GM19025 (cell line): ENCODE results near the gene IGHMBP2.

Experiments used
- ATAC-seq: cut with Tn5 transposase; IDR thresholded peaks from one replicate; pipeline ENCODE4 v1.9.1; 2021; ENCODE audit warnings: mild to moderate bottlenecking, low read depth, moderate library complexity; ENCODE audit not compliant: unreplicated experiment

IGHMBP2 gene

GRCh38 chr11:68938816-68939582, 35.3 kb downstream of the IGHMBP2 start:
- no peak for ATAC-seq

DNA sequence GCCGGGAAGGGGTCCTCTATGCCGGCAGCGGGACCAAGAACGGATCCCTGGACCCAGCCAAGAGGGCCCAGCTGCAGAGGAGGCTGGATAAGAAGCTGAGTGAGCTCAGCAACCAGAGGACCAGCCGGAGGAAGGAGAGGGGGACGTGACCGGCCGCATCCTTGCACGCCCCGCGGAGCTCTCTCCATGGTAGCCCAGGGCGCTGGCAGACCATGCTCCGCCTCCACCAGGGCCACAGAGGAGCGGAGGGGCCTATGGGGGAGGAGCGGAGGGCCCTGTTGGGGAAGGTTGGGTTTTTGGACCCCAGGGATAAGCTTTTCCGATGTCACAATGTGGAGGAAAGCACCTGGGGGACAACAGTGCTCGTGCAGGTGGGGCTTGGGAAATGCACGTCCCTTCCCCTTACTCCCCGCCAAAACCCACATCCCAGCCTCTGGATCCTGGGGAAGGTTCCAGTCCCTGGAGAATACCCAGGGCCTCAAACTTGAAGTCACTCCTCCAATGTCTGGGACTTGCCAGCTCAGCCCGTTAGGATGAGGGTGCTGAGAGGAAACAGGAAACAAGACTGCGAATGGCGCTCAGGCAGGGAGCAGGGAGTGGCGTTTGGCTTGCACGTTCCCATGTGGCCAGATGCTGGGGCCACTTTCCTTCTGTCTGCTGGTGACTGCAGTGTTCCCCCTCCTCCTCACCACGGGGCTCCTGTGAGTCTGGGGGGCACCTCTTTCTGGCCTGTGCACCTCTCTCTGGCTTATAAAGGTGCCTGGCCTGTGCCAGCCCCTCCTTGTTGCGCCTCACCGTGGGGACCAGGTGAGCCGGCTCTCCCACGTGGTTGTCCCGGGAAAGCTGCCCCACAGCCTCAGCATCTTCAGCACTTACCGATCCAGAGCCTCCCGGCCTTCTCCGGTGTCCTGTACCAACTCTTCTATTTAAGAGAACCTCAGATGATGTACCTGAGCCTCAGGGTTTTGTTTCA, 36.2 kb downstream of the IGHMBP2 start:
- ATAC-seq, result no peak

DNA sequence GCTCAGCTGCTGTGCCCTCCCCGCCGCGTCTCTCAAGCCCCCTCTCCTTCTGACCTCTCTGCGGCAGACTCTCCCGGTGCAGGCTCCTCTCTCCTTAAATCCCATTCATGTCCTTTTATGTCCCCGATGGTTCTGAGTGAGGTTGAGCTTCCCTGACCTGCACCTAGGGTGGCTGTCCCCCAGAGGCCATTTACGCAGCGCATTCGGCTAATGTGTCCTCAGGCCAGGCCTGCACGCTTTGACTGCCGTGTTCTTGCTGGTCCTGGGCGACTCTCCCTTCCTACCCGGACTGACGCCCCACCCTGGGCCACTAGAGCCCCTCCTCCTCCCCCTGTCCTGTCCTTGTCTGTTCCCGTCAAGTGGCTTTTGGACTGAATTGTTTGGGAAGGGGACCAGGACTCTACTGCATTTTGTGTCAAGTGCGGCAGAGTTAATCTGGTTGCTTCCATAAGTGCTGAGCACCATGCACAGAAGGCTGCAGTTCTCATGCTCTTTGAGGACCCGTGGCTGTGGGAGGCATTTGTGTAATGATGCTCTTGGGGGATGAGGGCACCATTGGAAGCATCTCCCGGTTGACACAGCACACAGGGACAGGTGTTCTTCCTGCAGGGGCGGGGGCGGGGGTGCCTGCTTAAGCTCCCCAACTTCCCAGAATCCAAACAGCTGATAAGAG, 37.1 kb downstream of the IGHMBP2 start:
- no peak for ATAC-seq

DNA sequence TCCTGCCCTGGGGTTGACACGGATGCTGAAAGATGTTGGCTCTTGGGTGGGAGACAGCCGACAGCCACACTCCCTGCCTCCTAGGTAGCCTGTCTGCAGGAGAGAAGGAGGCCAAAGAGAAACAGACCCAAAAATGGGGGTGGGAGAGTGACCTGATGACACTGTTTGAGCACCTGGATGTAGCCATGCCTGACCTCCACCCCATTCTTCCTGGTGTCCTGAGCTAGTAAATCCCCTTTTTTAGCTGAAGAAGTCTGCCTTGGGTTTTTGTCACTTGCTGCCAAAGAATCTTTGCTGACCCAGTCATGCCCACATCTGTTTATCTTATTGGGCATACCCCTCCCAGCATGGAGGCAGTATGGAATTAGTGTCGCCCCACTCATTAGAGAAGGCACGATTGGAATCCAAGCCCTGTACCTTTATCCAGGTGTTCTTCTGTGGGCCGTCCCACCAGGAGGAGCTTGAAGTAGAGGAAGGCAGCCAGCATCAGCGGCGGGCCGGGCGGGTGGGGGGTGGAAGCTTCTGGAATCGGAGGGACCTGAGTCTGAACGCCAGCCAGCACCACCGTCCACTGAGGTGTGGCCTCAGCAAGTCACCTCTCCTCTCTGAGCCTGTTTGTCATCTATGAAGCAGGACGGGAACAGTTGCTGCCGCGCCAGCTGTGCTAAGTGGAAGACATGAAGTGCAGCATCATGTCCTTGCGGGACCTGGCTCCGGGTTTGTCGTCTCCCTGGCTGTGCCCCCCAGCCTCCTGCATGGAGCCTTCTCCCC, 37.8 kb downstream of the IGHMBP2 start:
- no peak for ATAC-seq

GRCh38 chr11:68942095-68942620, 38.5 kb downstream of the IGHMBP2 start:
- no peak for ATAC-seq

DNA sequence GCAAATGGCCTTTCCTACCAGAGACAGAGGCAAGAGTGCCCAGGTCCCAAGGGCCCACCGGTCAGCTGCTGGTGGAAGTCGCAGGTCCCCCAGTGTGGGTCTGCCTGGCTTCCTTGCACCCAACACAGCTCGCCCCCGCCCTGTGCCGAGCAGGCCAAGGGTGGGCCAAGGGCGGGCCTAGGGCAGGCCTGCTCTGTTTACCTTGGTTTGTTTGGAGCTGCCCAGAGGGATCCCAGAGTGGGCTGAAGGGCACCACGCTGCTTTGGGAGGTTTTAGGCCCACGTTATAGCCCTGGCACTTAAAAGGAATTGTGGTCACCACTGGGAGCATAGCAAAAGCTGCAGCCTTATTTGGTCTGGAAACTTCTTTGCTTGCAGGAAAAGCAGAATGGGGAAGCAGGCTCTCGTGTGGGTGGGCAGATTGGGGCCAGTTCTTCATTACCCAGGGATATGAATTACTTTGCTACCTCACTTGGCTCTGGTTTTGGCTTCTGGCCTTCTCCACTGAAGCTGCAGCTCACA, 39.1 kb downstream of the IGHMBP2 start:
- no peak for ATAC-seq

- no peak for ATAC-seq
Observed at GRCh38 chr11:68946416-68947090, 42.9 kb downstream of the IGHMBP2 start.

DNA sequence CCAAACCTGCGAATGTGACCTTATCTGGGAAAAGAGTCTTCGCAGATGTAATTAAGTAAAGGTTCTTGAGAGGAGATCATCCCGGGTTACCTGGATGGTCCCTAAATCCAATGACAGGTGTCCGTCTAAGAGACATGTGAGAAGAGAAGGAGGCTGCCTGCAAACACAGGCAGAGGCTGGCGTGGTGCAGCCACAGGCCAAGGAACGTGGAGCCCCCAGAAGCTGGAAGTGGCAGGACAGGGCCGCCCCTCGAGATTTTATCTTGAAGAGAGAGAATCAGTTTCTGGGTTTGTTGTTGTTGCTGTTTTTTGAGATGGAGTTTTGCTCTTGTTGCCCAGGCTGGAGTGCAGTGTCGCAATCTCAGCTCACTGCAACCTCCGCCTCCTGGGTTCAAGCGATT, 43.5 kb downstream of the IGHMBP2 start:
- no peak for ATAC-seq

- ATAC-seq, result no peak
Observed at GRCh38 chr11:68948496-68948895, 44.8 kb downstream of the IGHMBP2 start.

- no peak for ATAC-seq
Observed at GRCh38 chr11:68948935-68949334, 45.2 kb downstream of the IGHMBP2 start.

DNA sequence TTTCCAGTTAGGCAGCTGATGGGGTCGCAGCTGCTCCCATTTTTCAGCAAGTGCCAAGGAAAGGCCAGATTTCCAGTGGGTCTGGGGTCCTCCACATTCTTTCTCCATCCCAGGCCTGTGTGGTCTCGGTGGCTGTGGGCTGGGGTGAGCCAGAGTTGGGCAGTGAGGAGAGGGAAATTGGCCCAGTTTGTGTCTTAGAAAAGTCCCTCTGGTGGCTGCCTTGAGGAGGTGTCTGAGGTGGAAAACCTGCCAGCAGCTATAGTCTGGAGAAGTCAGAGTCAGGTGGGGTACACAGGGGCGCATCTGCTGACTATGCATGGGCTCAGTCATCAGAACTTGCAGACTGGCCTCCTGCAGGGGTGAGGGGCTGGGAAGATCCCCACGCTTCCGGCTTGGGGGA, 46.6 kb downstream of the IGHMBP2 start:
- ATAC-seq, result no peak

GRCh38 chr11:68950762-68951161, 47.1 kb downstream of the IGHMBP2 start:
- ATAC-seq, result no peak

DNA sequence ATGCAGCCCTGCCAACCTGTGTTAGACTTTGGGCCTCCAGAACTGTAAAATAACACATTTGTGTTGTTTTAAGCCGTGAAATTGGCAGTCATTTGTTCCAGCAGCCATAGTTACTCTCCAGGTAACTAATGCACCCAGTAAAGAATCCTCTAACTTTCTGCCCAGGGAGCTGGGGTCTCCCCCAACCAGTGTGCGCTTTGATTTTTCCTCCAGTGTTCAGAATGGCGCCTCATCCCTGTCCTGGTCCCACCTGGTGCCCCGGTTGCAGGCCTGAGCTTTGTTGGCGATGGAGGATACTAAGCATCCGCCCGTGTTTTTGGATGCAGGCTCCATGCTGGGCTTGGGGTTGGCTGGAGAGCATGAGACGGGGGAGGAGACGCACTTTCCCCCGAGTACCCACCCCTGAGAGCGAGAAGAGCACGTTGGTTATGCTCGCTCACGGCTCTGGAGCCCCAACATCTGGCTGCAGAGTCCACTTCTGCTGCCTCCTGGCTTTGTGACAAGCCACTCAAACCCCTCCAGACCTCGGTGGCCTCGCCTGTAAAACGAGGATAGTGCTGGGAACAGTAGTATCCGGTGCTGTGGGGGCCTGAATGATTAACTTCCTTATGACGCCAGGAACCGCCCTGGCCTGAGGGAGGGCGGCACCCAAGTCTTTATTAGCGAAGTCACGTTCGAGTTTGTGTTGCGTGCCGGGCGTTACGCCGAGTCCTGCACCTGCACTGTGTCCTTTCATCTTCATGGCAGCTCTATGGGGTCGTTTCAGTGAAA, 51.3 kb downstream of the IGHMBP2 start:
- ATAC-seq, result no peak

DNA sequence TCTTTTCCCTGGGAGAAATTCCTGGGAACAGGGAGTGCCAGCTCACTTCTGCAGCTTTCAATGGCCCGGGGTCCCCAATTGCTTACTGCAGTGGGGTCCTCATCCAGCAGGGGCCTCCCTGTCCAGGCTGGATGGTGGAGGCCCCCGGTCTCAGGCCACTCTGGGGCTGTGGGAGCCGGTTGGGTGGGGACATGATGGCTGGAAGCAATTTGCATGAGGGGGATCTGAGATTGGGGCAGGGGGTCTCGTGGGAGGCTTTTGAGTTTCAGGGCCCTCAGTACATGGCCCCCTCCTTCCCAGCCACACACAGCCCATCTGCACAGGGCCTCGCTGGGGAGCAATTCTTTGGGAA, 51.9 kb downstream of the IGHMBP2 start:
- no peak for ATAC-seq

- no peak for ATAC-seq
Observed at GRCh38 chr11:68956142-68956541, 52.5 kb downstream of the IGHMBP2 start.

GRCh38 chr11:68956547-68957254, 53.0 kb downstream of the IGHMBP2 start:
- no peak for ATAC-seq

DNA sequence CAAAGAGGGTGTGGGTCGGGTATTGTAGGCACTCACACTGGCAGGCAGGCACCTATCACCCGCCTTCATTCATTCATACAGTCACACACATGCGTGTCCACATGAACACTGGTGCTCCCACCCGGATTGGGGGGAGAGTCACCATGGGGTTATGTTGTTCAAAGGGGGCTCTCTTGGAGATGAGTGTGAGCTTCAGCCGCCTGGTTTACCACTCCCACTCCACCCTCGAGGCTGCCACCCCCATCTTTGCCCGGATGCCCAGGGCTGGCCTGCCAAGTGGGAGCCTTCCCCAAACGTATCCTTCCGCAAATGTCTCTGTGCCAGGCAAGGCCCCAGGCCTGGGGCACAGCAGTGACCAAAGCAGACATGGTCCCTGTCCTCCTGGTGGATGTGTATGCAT, 54.5 kb downstream of the IGHMBP2 start:
- ATAC-seq, result no peak
